Nephron (organoid): ENCODE measurements around the gene NR2C2.
A peak's percentile ranks its signal among the peaks of the same experiment; 100 is the strongest.

ENCODE experiments used
- H3K27ac Mint-ChIP-seq, 3 experiments: 2 replicates each; pipeline ENCODE4 v1.8.0; 2020; ENCODE audit warnings: mixed read lengths in 3 of 3, mild to moderate bottlenecking in 2 of 3, moderate library complexity in 1 of 3
- H3K27me3 Mint-ChIP-seq: 2 replicates; pipeline ENCODE4 v1.8.0; 2021; ENCODE audit warnings: low read depth, mild to moderate bottlenecking, moderate library complexity, mixed read lengths
- H3K36me3 Mint-ChIP-seq: 2 replicates; pipeline ENCODE4 v1.8.0; 2020; ENCODE audit warnings: low read depth, mixed read lengths
- H3K4me1 Mint-ChIP-seq: 2 replicates; pipeline ENCODE4 v1.8.0; 2020; ENCODE audit warnings: mixed read lengths
- H3K4me3 Mint-ChIP-seq, 3 experiments: 2 replicates each; pipeline ENCODE4 v1.8.0; 2020; ENCODE audit warnings: mild to moderate bottlenecking in 3 of 3, mixed read lengths in 3 of 3, moderate library complexity in 2 of 3
- H3K9me3 Mint-ChIP-seq: 2 replicates; pipeline ENCODE4 v1.8.0; 2020; ENCODE audit warnings: mixed read lengths
- TF ChIP-seq, protein P1 (sequence below), 3 experiments: fragments of 200-600 bp; sonication (generic); IDR thresholded peaks; one replicate each; pipeline ENCODE4 v1.5.0; 2021; ENCODE audit warnings: antibody characterized with exemption in 3 of 3; ENCODE audit not compliant: unreplicated experiment in 3 of 3

NR2C2 gene

GRCh38 chr3:15042936-15043335 is 95.6 kb downstream of the NR2C2 start:
- Mint-ChIP-seq H3K4me1 (peaks cover 17% of the 10 kb centered on the region), H3K9me3 (no peaks in the 10 kb centered on the region), H3K4me3 (no peak overlapping the region), H3K27me3 (no peaks in the 10 kb centered on the region), H3K36me3 (peaks cover 73% of the 10 kb centered on the region), H3K27ac (peak overlapping the region; percentile 18 to 80 (median 71))
- TF ChIP-seq, protein P1, sequence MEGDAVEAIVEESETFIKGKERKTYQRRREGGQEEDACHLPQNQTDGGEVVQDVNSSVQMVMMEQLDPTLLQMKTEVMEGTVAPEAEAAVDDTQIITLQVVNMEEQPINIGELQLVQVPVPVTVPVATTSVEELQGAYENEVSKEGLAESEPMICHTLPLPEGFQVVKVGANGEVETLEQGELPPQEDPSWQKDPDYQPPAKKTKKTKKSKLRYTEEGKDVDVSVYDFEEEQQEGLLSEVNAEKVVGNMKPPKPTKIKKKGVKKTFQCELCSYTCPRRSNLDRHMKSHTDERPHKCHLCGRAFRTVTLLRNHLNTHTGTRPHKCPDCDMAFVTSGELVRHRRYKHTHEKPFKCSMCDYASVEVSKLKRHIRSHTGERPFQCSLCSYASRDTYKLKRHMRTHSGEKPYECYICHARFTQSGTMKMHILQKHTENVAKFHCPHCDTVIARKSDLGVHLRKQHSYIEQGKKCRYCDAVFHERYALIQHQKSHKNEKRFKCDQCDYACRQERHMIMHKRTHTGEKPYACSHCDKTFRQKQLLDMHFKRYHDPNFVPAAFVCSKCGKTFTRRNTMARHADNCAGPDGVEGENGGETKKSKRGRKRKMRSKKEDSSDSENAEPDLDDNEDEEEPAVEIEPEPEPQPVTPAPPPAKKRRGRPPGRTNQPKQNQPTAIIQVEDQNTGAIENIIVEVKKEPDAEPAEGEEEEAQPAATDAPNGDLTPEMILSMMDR (IDR thresholded peaks at IDR 0.05; ENCODE audit: unreplicated experiment in 3 of 3): no peak

GRCh38 chr3:15043408-15044171 is 96.2 kb downstream of the NR2C2 start:
- no peak overlapping the region for H3K4me3 Mint-ChIP-seq
- no peaks in the 10 kb centered on the region for H3K9me3 Mint-ChIP-seq
- H3K4me1 Mint-ChIP-seq: peaks cover 17% of the 10 kb centered on the region
- no peaks in the 10 kb centered on the region for H3K27me3 Mint-ChIP-seq
- peak overlapping the region in 2 of 3 experiments; percentile 71 to 80 for H3K27ac Mint-ChIP-seq
- H3K36me3 Mint-ChIP-seq: peaks cover 71% of the 10 kb centered on the region
- TF ChIP-seq, protein P1 (IDR thresholded peaks at IDR 0.05; ENCODE audit: unreplicated experiment in 3 of 3): no peak

- Mint-ChIP-seq H3K4me3 (no peak overlapping the region), H3K27me3 (no peaks in the 10 kb centered on the region), H3K9me3 (no peaks in the 10 kb centered on the region), H3K4me1 (peaks cover 17% of the 10 kb centered on the region), H3K36me3 (peaks cover 66% of the 10 kb centered on the region), H3K27ac (peak overlapping the region in 2 of 3 experiments; percentile 70 to 87)
- TF ChIP-seq, protein P1 (IDR thresholded peaks at IDR 0.05; ENCODE audit: unreplicated experiment in 3 of 3): no peak
These were observed 96.9 kb downstream of the NR2C2 start for GRCh38 chr3:15044326-15044725.

- TF ChIP-seq, protein P1 (IDR thresholded peaks at IDR 0.05; ENCODE audit: unreplicated experiment in 3 of 3): no peak
- Mint-ChIP-seq H3K9me3 (no peaks in the 10 kb centered on the region), H3K4me1 (peaks cover 17% of the 10 kb centered on the region), H3K27me3 (no peaks in the 10 kb centered on the region), H3K36me3 (peaks cover 67% of the 10 kb centered on the region), H3K4me3 (no peak overlapping the region), H3K27ac (peak overlapping the region in 1 of 3 experiments; percentile 7)
These were observed 98.3 kb downstream of the NR2C2 start for GRCh38 chr3:15045667-15046066.

- Mint-ChIP-seq H3K27me3 (no peaks in the 10 kb centered on the region), H3K36me3 (peaks cover 59% of the 10 kb centered on the region), H3K9me3 (no peaks in the 10 kb centered on the region)
These were observed 102.2 kb downstream of the NR2C2 start for GRCh38 chr3:15049584-15049983.

More at GRCh38 chr3:15049584-15049983, 102.2 kb downstream of the NR2C2 start:
- no peak overlapping the region for H3K4me3 Mint-ChIP-seq
- TF ChIP-seq, protein P1 (IDR thresholded peaks at IDR 0.05; ENCODE audit: unreplicated experiment in 3 of 3): no peak
- H3K27ac Mint-ChIP-seq: no peak overlapping the region
- H3K4me1 Mint-ChIP-seq: peaks cover 2% of the 10 kb centered on the region
